Progenitor cell of endocrine pancreas (in vitro differentiated cells): ENCODE results near the gene MARCHF6. TPM values are rescaled to one million over a fixed set of nuclear protein-coding genes. Genes with fewer than 3 reads are reported as not detected.
"Not testable (repeated sequence)": the region's sequence is repeated elsewhere in the genome, so short reads cannot be mapped to it uniquely, and the experiment has no call there.

ENCODE experiments used
- DNase-seq: peaks from one replicate; pipeline ENCODE4 v3.0.0; 2021; ENCODE audit warnings: low spot score; ENCODE audit not compliant: unreplicated experiment
- H3K27ac Mint-ChIP-seq: 2 replicates; pipeline ENCODE4 v1.8.0; 2021; ENCODE audit warnings: mild to moderate bottlenecking, moderate library complexity, mixed read lengths
- H3K27me3 Mint-ChIP-seq: 2 replicates; pipeline ENCODE4 v1.8.0; 2021; ENCODE audit warnings: mixed read lengths
- H3K36me3 Mint-ChIP-seq: 2 replicates; pipeline ENCODE4 v1.8.0; 2022; ENCODE audit warnings: mixed read lengths; ENCODE audit not compliant: insufficient read depth
- H3K4me1 Mint-ChIP-seq: 2 replicates; pipeline ENCODE4 v1.8.0; 2021; ENCODE audit warnings: low read depth, mixed read lengths
- H3K4me3 Mint-ChIP-seq: 2 replicates; pipeline ENCODE4 v1.8.0; 2021; ENCODE audit warnings: low read depth, mild to moderate bottlenecking, moderate library complexity, mixed read lengths
- H3K9me3 Mint-ChIP-seq: 2 replicates; pipeline ENCODE4 v1.8.0; 2021; ENCODE audit warnings: low read depth, mixed read lengths
- total RNA-seq: library from RNA; stranded (reverse); gene quantifications from 2 replicates; pipeline ENCODE4 v1.2.1, GENCODE V29; 2021
- TF ChIP-seq, protein P1 (sequence below): fragments of 200-600 bp; sonication (generic); IDR thresholded peaks from one replicate; pipeline ENCODE4 v1.5.0; 2021; ENCODE audit warnings: antibody characterized with exemption, mild to moderate bottlenecking; ENCODE audit not compliant: unreplicated experiment

The MARCHF6 gene
- total RNA-seq, 1 donor from 2014 or later = 239 TPM

GRCh38 chr5:10307206-10308148, 46.0 kb upstream of the MARCHF6 start, which contains the start of gene CMBL:
Gene CMBL, minus strand, starts transcription at chr5:10307902. Its CDS starts 17,140 bp downstream, at chr5:10290762.
- Mint-ChIP-seq H3K9me3 (peaks cover 8% of the 10 kb centered on the region), H3K27ac (peak within 1 kb of the TSS; percentile 50), H3K36me3 (peaks cover 5% of the 10 kb centered on the region), H3K4me1 (peaks cover 21% of the 10 kb centered on the region), H3K27me3 (peaks cover 7% of the 10 kb centered on the region), H3K4me3 (peak within 1 kb of the TSS; percentile 75)
- peak; percentile 27 for DNase-seq
- TF ChIP-seq, protein P1, sequence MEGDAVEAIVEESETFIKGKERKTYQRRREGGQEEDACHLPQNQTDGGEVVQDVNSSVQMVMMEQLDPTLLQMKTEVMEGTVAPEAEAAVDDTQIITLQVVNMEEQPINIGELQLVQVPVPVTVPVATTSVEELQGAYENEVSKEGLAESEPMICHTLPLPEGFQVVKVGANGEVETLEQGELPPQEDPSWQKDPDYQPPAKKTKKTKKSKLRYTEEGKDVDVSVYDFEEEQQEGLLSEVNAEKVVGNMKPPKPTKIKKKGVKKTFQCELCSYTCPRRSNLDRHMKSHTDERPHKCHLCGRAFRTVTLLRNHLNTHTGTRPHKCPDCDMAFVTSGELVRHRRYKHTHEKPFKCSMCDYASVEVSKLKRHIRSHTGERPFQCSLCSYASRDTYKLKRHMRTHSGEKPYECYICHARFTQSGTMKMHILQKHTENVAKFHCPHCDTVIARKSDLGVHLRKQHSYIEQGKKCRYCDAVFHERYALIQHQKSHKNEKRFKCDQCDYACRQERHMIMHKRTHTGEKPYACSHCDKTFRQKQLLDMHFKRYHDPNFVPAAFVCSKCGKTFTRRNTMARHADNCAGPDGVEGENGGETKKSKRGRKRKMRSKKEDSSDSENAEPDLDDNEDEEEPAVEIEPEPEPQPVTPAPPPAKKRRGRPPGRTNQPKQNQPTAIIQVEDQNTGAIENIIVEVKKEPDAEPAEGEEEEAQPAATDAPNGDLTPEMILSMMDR = no peak

GRCh38 chr5:10308844-10309243, 44.7 kb upstream of the MARCHF6 start:
- TF ChIP-seq, protein P1 = no peak
- H3K9me3 Mint-ChIP-seq = no peaks in the 10 kb centered on the region
- no peak for DNase-seq
- H3K27me3 Mint-ChIP-seq = peaks cover 9% of the 10 kb centered on the region
- H3K27ac Mint-ChIP-seq = peak overlapping the region; percentile 29
- peaks cover 13% of the 10 kb centered on the region for H3K4me1 Mint-ChIP-seq
- no peaks in the 10 kb centered on the region for H3K36me3 Mint-ChIP-seq
- peak overlapping the region; percentile 60 for H3K4me3 Mint-ChIP-seq

DNA sequence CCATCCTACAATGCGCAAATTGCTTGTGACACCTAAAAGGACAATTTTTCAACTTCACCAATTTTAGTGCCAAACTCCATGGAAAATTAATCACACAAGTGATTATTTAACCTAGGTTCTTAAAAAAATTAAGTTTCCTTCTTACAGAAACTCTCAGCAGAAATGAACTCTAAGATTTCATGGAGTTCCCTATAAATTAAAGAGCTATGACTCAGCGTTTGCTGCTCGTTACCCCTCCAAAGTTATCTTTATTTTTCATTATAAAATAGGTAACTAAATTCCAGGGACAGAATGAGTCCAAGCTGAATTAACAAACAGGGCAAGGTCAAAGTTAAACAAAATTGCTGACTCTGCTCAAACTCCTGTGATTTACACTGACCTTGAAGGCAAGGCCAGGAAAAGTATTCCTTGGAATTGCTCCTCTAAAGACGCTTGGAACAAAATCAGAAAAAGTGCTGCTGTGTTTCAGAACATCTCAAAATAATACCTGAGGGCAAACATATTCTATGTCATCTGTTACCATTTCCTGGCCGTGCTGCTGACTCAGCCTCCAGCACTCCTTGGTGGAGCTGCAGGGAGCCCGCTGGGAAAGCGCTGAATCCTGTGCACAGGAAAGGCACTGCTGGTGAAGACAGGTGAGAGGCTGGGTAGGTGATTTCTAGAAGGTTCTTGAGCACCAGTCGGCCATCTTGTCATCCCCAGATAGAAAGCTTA, 43.3 kb upstream of the MARCHF6 start:
- Mint-ChIP-seq H3K27me3 (peaks cover 12% of the 10 kb centered on the region), H3K9me3 (no peaks in the 10 kb centered on the region), H3K4me1 (peaks cover 13% of the 10 kb centered on the region), H3K4me3 (no peak overlapping the region), H3K36me3 (no peaks in the 10 kb centered on the region), H3K27ac (no peak overlapping the region)
- TF ChIP-seq, protein P1 = no peak
- no peak for DNase-seq

DNA sequence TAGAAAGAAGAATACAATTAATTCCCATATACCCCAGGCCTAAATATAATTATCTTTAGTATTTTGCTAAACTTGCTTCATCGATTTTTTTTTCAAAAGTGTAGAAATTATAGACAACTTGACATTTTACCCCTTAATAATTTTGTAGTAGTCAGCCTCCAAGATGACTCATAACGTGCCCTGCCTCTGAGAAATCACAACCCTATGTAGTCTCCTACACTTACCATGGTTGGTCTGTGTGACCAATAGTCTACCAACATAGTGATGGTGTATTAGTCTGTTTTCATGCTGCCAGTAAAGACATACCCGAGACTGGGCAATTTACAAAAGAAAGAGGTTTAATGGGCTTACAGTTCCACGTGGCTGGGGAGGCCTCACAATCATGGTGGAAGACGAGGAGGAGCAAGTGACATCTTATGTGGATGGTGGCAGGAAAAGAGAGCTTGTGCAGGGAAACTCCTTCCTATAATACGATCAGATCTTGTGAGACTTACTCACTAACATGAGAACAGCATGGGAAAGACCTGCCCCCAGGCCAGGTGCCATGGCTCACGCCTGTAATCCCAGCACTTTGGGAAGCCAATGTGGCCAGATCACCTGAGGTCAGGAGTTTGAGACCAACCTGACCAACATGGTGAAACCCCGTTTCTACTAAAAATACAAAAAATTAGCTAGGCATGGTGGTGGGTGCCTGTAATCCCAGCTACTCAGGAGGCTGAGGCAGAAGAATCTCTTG, 42.5 kb upstream of the MARCHF6 start:
- not testable (repeated sequence) for H3K36me3 Mint-ChIP-seq, H3K4me3 Mint-ChIP-seq, H3K27ac Mint-ChIP-seq, DNase-seq, H3K9me3 Mint-ChIP-seq
- Mint-ChIP-seq H3K4me1 (peaks cover 13% of the 10 kb centered on the region), H3K27me3 (peaks cover 12% of the 10 kb centered on the region)

DNA sequence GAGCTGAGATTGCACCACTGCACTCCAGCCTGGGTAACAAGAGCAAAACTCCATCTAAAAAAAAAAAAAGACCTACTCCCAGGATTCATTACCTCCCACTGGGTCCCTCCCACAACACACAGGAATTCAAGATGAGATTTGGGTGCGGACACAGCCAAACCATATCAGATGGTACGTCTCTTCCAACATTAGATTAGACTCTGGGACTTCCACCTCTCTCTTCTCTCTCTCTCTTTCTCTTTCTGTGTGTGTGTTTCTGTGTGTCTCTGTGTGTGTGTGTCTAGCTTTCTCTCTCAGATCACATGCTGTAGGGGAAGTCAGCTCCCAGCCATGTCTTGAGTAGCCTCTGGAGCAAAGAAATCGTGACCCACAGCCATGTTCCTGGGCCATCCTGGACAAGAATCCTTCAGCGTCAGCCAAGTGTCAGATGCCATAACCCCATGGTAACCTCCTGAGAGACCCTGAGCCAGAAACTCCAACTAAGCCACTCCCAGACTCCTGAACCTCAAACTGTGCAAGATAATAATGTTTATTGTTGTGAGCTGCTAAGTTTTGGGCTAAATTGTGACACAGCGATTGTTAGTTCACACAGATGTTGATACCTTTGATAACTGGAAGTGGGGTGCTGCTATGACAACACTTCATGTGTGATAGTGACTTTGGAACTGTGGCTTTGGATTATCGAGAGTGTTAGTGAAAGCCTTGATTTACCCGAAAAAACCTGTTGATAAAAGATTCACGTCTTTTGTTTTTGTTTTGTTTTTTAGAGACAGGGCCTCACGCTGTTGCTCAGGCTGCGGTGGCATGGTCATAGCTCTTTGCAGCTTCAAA, 41.7 kb upstream of the MARCHF6 start:
- Mint-ChIP-seq H3K4me1 (peaks cover 7% of the 10 kb centered on the region), H3K9me3 (no peaks in the 10 kb centered on the region), H3K27me3 (peaks cover 10% of the 10 kb centered on the region), H3K4me3 (no peak overlapping the region), H3K36me3 (no peaks in the 10 kb centered on the region), H3K27ac (no peak overlapping the region)
- TF ChIP-seq, protein P1 = no peak
- no peak for DNase-seq
